ENCODE data around the gene PTGR3.
A peak's percentile ranks its signal among the peaks of the same experiment; 100 is the strongest.

Gene PTGR3

DNA sequence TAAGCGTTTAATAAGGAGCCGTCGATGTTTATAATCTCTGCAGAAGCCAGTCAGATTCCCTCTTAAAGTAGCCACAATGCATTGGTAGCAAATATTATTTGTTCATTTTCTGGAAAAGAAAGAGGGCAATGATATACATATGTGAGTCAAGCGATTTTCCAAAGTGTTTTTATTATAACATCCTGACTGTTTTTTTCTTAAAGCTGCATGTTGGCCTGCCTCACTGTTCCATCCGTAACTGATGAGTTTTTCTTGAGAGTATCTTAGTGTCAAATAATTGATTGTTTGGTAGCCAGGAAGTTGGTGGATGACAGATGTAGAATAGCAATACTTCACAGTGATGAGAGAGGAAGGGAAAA lies 5.4 kb upstream of the PTGR3 start:
- DNase-seq, result no peak

DNA sequence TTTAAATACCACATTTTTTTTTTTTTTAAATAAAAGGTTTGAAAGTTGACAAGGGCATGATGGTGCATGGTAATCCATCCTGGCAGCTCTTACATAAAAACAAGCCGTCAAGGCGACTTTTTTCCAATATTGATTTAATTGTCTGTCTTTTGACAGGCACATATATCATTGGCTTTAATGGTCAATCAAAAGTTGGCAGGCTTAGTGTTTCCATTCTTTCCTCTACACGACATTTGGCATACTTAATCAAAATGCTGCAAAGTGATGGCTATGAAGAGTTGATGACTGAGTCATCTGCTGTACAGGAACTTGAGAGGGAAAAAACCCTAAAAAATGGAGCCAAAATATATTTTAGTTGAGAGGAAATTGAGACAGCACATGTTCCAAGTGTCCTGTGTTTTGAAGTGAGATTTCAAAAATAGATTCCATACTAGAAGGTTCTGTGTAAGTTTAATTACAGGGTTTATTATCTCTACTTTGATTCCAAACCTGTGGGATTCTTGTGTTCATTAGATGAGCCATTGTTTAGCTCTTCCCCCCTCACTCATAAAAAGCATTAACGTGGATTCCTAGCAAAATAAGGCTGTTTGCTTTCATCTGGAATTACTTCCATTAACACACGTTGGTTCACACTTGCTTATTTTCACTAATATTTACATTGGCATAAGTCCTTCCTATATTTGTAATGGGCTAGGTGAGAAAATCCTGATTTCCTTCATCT lies 4.8 kb upstream of the PTGR3 start:
- DNase-seq, result no peak

- DNase-seq, result no peak
Observed at GRCh38 chr18:75212751-75213090, 3.8 kb upstream of the PTGR3 start.

GRCh38 chr18:75211953-75212750 lies 3.2 kb upstream of the PTGR3 start:
- DNase-seq, result peak; percentile 51

DNA sequence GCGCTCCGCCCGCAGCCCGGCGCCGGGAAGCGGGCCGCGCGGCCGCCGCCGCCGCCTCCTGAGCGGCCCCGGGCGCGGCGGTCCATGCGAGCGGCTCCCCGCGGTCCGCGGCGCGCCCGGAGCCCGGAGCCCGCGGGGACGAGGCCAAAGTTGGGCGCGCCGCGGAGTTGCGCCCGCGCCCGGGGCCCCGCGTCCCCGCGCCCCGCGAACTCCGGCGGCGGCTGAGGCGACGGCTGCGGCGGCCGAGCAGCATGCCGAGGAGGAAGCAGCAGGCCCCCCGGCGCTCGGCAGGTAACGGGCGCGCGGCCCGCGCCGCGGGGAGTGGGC lies 2.6 kb upstream of the PTGR3 start:
- DNase-seq, result peak; percentile 26

DNA sequence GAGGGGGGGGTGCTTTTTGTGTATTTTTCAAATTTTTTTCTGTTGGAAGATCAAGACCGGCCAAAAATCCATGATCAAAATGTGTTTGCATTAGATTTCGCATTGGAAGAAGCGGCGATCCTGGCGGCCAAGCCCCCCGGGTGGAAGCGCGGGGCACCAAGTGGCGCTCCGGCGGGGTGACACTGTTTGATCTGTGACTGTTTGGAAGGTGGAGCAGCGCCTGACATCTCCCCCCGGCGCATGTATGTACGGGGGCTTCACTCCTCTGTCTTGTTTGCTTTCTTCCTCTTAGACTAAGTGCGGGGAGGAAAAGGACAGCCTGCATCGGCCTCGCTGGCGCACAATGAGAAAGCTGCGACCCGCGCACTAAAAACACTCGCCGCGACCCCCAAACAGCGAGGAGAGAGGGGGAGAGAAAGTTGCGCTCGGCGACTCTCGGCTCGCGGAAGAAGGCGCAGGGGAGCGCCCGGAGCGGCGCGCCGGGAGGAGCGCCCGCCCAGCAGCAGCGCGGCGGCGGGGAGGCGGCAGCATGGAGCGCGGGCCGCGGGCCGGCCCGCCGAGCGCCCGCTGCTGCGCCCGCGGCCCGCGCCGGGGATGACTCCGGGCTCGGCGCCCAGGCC lies 2.2 kb upstream of the PTGR3 start:
- DNase-seq, result peak; percentile 49

- DNase-seq, result peak; percentile 57
Observed at GRCh38 chr18:75210274-75211001, 1.5 kb upstream of the PTGR3 start, which contains the start of gene TSHZ1. Gene TSHZ1, plus strand, starts transcription at chr18:75210797. Its CDS starts 1,080 bp downstream, at chr18:75211877.

DNA sequence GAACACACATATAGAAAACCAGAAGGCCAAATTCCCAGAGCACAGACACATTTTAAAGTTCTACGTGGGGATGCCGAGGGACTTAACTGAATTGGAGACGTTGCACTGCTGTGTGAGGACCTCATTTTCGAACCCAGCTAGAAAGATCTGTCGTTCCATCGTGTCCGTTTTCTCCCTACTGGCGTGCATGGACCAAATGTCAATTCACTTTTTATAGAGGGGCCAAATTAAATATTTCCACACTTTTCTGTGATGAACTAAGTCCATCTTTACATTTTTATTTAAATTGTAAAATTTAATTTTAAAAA lies 966 bp upstream of the PTGR3 start:
- peak; percentile 38 for DNase-seq

DNA sequence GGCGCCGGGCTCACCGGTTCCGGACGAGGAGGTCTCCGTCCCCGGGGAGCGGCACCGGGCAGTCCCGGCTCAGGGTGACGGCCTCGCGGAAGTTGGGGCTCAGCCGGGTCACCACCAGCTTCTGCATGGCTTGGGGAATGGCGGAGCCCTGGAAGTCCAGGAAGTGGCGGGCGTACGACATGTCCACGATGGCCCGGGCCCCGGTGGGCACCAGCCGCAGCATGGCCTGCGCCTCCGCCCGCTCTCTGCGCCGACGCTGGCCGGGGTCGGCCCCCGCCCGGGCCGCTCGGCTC lies 157 bp downstream of the PTGR3 start:
- DNase-seq, result peak; percentile 51

GRCh38 chr18:75208155-75208835 lies 644 bp downstream of the PTGR3 start:
- DNase-seq, result peak; percentile 67

GRCh38 chr18:75207310-75208154 lies 1.4 kb downstream of the PTGR3 start:
- peak; percentile 53 for DNase-seq

DNA sequence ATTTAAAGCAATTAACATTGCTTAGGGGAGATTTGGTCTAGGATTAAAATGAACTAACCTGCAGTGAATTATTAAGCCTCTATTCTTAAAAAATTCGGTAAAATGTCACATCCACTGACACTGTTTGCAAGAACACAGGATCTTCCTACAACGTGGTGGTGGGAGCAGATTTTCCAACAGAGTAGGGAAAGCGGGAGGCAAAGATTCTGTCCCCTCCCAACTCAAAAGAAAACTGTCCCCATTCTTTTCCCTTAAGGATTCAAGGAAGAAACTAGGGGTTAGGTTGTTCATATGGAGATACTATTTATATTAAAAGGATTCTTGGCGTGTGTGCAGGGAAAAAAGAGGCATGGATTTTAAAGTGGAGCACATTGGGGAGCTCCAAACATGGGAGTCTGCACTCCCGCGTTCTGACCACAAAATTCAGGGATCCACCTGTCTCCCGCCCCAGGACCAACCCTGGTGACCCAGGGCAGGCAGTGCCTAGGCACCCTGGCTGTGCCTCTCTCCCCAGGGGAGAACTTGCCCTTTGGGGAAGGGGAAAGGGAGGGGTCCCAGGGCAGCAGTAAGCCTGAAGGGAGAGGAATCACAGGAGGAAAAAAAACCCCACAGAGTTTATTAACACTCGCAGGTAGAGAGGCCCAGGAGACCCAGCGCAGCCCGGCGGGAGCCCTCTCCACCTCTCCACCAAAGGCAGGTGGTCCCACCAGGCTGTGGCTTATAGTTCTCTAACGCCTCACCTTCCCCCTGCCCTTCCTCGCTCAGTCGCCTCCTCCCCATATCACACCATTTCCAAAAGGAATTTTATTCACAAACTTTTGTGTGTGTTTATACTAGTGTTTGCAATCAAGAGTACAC lies 2.3 kb downstream of the PTGR3 start:
- no peak for DNase-seq

- DNase-seq, result no peak
Observed at GRCh38 chr18:75205514-75206132, 3.3 kb downstream of the PTGR3 start.

GRCh38 chr18:75204732-75205513 lies 4.0 kb downstream of the PTGR3 start:
- no peak for DNase-seq

DNA sequence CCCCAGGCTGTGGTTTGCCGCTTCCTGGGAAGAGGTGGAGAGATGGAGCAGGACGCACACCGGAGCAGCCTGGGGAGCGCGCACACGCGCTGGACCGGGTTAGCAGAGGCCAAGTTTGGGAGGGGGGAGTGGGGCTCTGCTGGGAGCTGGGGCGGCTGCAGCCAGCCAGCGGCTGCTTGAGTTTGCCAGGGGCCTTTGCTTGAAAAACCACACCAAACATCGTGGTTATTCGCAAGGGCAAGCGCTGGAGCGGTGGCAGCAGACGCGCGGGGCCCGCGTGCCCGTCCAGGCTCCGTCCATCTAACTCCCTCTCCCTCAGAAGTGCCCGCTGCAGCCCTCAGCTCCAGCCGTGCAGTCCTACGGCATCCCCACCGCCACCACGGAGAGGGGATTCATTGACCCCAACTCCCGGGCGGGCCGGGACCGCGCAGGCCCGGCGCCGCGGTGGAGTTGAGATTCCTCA lies 4.6 kb downstream of the PTGR3 start:
- no peak for DNase-seq

DNA sequence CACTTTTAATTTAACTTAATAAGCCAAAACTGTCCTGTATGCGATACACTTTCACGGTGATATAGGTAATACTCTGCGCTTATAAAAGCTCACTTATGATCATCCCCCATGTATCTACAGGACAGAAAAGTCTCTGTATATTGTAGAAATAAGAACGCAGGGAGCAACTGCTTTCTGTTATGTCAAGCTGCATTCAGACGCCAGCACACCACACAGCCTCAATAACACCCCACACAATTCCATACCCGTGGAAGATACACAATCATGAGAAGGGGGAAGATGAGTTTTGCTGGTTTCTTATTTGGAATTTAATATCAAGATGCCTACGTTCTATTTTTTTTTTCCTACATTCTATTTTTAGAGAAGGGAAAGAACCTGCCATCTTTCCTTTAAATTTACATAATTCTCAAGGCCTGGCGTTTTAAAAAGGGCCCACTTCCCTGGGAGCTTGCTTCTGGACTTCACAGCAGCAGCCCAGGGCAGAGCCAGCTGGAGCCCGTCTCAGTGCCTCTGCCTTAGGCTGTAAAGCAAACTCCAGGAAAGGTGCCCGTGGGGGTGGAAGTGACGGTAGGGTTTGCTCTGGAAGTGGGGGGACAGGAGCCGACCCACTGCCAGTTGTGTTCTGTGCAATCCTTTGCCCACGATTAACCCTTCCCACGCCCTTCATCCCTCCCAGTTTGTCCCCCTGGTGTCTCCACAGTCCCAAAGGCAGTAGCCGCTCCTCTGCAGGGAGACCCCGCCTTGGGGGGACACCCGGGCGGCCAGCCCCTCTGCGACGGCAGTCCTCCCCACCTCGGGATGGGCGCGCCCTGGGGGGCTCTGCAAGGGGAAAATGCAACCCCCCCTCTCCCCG lies 5.3 kb downstream of the PTGR3 start:
- DNase-seq, result no peak

DNA sequence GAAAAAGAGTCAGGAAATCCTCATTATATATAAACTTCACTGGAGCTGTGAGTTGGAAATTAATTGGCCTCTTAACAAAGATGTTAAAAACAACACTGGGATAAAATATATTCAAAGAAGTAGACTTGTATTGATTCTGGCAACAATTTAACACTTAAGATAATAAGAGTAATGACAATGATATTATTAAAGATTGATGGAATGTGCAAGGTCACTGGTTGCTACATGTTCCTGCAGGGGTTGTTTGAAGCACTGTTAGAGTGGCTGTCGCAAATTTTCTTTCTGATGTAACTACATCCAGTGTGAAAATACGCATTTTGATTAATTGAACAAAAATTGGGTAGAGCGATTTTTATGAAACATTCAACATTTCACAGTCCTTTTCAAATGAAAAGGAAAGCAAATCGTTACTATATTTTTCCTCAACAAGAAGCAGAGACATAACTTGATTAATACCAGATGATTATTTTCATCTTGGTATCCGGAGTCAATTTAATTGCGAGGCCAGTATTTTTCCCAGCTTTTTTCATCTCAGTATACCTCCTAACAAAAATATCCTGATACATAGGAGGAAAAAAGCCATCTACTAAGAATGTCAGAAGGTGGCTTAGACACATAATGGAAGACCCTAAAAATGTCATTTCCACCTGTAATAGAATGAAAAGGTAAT lies 6.1 kb downstream of the PTGR3 start:
- DNase-seq, result no peak
